ENCODE data around the gene LYPD6. TPM values are rescaled to one million over a fixed set of nuclear protein-coding genes. Genes with fewer than 3 reads are reported as not detected.

LYPD6 gene
- total and polyA plus RNA-seq, 9 of the 15 experiments (the other 6 are each of a cell fraction or from before 2014, with no cell fraction given) = not detected

DNA sequence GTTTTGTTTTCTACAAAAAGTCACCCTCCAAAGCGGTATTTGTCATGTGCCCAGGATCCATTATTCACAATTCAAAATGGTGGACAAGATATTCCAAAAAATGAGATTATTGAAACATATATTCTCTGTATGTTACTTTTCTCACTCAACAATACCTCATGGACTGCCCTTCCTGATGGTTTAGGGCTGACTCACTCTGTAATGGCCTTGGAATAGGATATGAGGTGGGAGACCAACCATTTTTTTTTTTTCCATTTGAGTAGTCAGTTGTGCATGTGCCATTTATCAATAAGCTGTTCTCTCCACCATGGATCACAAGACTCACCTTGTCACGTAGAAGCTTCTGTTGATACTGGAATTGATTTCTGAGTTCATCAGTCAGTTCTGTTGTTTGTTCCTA lies 64.5 kb downstream of the LYPD6 start:
- 0% methylated on average over 2 of the region's 2 CpGs for WGBS (ENCODE audit: insufficient coverage, low coverage, missing lambda C conversion rate)
- TF ChIP-seq, protein P1, sequence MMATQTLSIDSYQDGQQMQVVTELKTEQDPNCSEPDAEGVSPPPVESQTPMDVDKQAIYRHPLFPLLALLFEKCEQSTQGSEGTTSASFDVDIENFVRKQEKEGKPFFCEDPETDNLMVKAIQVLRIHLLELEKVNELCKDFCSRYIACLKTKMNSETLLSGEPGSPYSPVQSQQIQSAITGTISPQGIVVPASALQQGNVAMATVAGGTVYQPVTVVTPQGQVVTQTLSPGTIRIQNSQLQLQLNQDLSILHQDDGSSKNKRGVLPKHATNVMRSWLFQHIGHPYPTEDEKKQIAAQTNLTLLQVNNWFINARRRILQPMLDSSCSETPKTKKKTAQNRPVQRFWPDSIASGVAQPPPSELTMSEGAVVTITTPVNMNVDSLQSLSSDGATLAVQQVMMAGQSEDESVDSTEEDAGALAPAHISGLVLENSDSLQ (IDR thresholded peaks at IDR 0.05) = no peak
- TF ChIP-seq, protein P2, sequence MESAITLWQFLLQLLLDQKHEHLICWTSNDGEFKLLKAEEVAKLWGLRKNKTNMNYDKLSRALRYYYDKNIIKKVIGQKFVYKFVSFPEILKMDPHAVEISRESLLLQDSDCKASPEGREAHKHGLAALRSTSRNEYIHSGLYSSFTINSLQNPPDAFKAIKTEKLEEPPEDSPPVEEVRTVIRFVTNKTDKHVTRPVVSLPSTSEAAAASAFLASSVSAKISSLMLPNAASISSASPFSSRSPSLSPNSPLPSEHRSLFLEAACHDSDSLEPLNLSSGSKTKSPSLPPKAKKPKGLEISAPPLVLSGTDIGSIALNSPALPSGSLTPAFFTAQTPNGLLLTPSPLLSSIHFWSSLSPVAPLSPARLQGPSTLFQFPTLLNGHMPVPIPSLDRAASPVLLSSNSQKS (CRISPR knock-in tag; IDR thresholded peaks at IDR 0.05) = no peak
- TF ChIP-seq ZNF764 (CRISPR knock-in tag; IDR thresholded peaks at IDR 0.05; ENCODE audit: low read depth) (no peak), POLR3A (IDR thresholded peaks at IDR 0.05; ENCODE audit: borderline replicate concordance, extremely low read depth, insufficient read depth, insufficient read length) (no peak), ZNF217 (CRISPR knock-in tag; IDR thresholded peaks at IDR 0.05) (no peak), HDAC8 (tag; IDR thresholded peaks at IDR 0.05) (no peak), ERF (CRISPR knock-in tag; IDR thresholded peaks at IDR 0.05) (no peak), SUPT5H (IDR thresholded peaks at IDR 0.05) (no peak), SRF (CRISPR knock-in tag; IDR thresholded peaks at IDR 0.05) (no peak), U2AF2 (optimal IDR thresholded peaks at IDR 0.05; ENCODE audit: low read depth, low read length) (no peak), PHF8 (IDR thresholded peaks at IDR 0.05; ENCODE audit: borderline replicate concordance, low read length) (no peak), TSC22D4 (tag; IDR thresholded peaks at IDR 0.05) (no peak), PCBP2 (IDR thresholded peaks at IDR 0.05; ENCODE audit: low read depth, low read length, poor library complexity, severe bottlenecking) (no peak), PHB (CRISPR knock-in tag; IDR thresholded peaks at IDR 0.05) (no peak), POLR2G (IDR thresholded peaks at IDR 0.05; ENCODE audit: low read depth, low read length) (no peak), RFX5 (IDR thresholded peaks at IDR 0.05; ENCODE audit: low read depth, low read length) (no peak), ZNF354B (CRISPR knock-in tag; IDR thresholded peaks at IDR 0.05) (no peak), SP2 (IDR thresholded peaks at IDR 0.05; ENCODE audit: extremely low read depth, low read depth, low read length, poor library complexity, severe bottlenecking) (no peak), NR2F6 (CRISPR knock-in tag; IDR thresholded peaks at IDR 0.05) (no peak)
- TF ChIP-seq, protein P3, sequence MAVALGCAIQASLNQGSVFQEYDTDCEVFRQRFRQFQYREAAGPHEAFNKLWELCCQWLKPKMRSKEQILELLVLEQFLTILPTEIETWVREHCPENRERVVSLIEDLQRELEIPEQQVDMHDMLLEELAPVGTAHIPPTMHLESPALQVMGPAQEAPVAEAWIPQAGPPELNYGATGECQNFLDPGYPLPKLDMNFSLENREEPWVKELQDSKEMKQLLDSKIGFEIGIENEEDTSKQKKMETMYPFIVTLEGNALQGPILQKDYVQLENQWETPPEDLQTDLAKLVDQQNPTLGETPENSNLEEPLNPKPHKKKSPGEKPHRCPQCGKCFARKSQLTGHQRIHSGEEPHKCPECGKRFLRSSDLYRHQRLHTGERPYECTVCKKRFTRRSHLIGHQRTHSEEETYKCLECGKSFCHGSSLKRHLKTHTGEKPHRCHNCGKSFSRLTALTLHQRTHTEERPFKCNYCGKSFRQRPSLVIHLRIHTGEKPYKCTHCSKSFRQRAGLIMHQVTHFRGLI (CRISPR knock-in tag; IDR thresholded peaks at IDR 0.05) = no peak
- in situ Hi-C loops (cut with MboI) = no loop called here
- Histone ChIP-seq H3K27me3 (ENCODE audit: control insufficient read depth in 2 of 2, insufficient read depth in 2 of 2, low read length in 2 of 2) (no peaks in the 10 kb centered on the region; a peak in 1 of 5 replicates), H3K79me2 (ENCODE audit: control insufficient read depth, insufficient read depth, low read length) (no peaks in the 10 kb centered on the region), H3K4me2 (ENCODE audit: insufficient read depth, low read length) (no peak overlapping the region), H3K9ac (ENCODE audit: insufficient read depth in 1 of 2, low read depth in 2 of 2, low read length in 2 of 2) (no peak overlapping the region), H2AFZ (ENCODE audit: low read depth, low read length) (no peak overlapping the region), H3K9me3 (replicated peaks; ENCODE audit: control insufficient read depth, insufficient read depth, low read depth, low read length) (no peaks in the 10 kb centered on the region), H3K27ac (ENCODE audit: extremely low read depth, low read depth, low read length) (no peak overlapping the region), H3K36me3 (ENCODE audit: control insufficient read depth, insufficient read depth, low read length) (no peaks in the 10 kb centered on the region), H3K9me1 (ENCODE audit: control insufficient read depth, insufficient read depth, low read length) (no peaks in the 10 kb centered on the region), H3K4me1 (replicated peaks in 1 of 2; ENCODE audit: control insufficient read depth in 2 of 2, insufficient read depth in 2 of 2, low read length in 2 of 2) (no peaks in the 10 kb centered on the region), H4K20me1 (replicated peaks; ENCODE audit: control insufficient read depth, insufficient read depth, low read length) (no peaks in the 10 kb centered on the region), H3K4me3 (no peak overlapping the region)
- ChIA-PET CTCF (ENCODE audit: low intra/inter-chr PET ratio) (no interaction called here), POLR2A (no interaction called here)
- no TSS peak for BruUV-seq (replicated peaks)
- no peak for FAIRE-seq
- DNase-seq (ENCODE audit: extremely low read depth in 1 of 4, low spot score in 3 of 4) = no peak
- ATAC-seq = no peak
- intact Hi-C loops (cut with micrococcal nuclease) = no loop called here
